GM12892 (cell line): Measurements from ENCODE around the gene ZIC4.

Experiments used
- POLR2A ChIP-seq: IDR thresholded peaks from 2 replicates; pipeline ENCODE4 v1.6.1; 2011; ENCODE audit warnings: low read depth, low read length, control low read depth
- POLR2AphosphoS5 ChIP-seq: IDR thresholded peaks from 2 replicates; pipeline ENCODE4 v1.6.1; 2011; ENCODE audit warnings: low read depth, low read length, control low read depth
- TAF1 ChIP-seq: IDR thresholded peaks from 2 replicates; pipeline ENCODE4 v1.6.1; 2011; ENCODE audit warnings: low read depth, mild to moderate bottlenecking, control low read depth, low read length, borderline replicate concordance

- TF ChIP-seq POLR2A (no peak), POLR2AphosphoS5 (no peak), TAF1 (no peak)
Observed at GRCh38 chr3:147404000-147404799, 2.1 kb downstream of the ZIC4 start.
